Hepatocyte (in vitro differentiated cells): ENCODE measurements around the gene PAM.

Experiments
- CTCF ChIP-seq: fragments of 200-600 bp; sonication (generic); IDR thresholded peaks from 2 replicates; pipeline ENCODE4 v1.5.1; 2016; ENCODE audit warnings: antibody characterized with exemption, mild to moderate bottlenecking; ENCODE audit not compliant: poor library complexity
- EZH2phosphoT487 ChIP-seq: fragments of 200-600 bp; sonication (generic); IDR thresholded peaks from one replicate; pipeline ENCODE4 v1.6.1; 2018; ENCODE audit warnings: antibody characterized with exemption, mild to moderate bottlenecking, low read depth, moderate library complexity; ENCODE audit not compliant: unreplicated experiment, severe bottlenecking

GRCh38 chr5:102772273-102772672 is 17.2 kb downstream of the PAM start:
- TF ChIP-seq CTCF (no peak), EZH2phosphoT487 (no peak)
